IPS-NIHi7 (cell line): ENCODE results near the gene CDKL5.
"Not testable (repeated sequence)": the region's sequence is repeated elsewhere in the genome, so short reads cannot be mapped to it uniquely, and the experiment has no call there.

Experiments
- DNase-seq: peaks from one replicate; pipeline ENCODE4 v3.0.0; 2012; ENCODE audit warnings: mixed read lengths; ENCODE audit errors: extremely low spot score

CDKL5 gene

GRCh38 chrX:18425199-18426003 is at the start of gene CDKL5:
Gene CDKL5 (plus strand): TSS chrX:18425608. CDS start chrX:18507097, 81,489 bp downstream.
- DNase-seq, result peak; percentile 97

GRCh38 chrX:18377796-18378195 is 47.6 kb upstream of the CDKL5 start:
- peak; percentile 77 for DNase-seq

- DNase-seq, result no peak
These were observed 35.4 kb upstream of the CDKL5 start for GRCh38 chrX:18389966-18390365.

GRCh38 chrX:18390941-18391538 is 34.4 kb upstream of the CDKL5 start:
- peak; percentile 58 for DNase-seq

- no peak for DNase-seq
These were observed 30.9 kb upstream of the CDKL5 start for GRCh38 chrX:18394477-18394876.

- no peak for DNase-seq
These were observed 23.6 kb upstream of the CDKL5 start for GRCh38 chrX:18401848-18402213.

GRCh38 chrX:18406531-18407266 is 18.7 kb upstream of the CDKL5 start:
- no peak for DNase-seq

- DNase-seq, result no peak
These were observed 15.4 kb upstream of the CDKL5 start for GRCh38 chrX:18410038-18410437.

GRCh38 chrX:18415386-18415785 is 10.0 kb upstream of the CDKL5 start:
- no peak for DNase-seq

GRCh38 chrX:18422325-18422724 is 3.1 kb upstream of the CDKL5 start:
- DNase-seq, result no peak

GRCh38 chrX:18422886-18423285 is 2.5 kb upstream of the CDKL5 start:
- DNase-seq, result no peak

GRCh38 chrX:18424482-18425198 is 768 bp upstream of the CDKL5 start:
- peak; percentile 43 for DNase-seq

- DNase-seq, result peak; percentile 30
These were observed 554 bp downstream of the CDKL5 start for GRCh38 chrX:18426004-18426320.

GRCh38 chrX:18428006-18428405 is 2.6 kb downstream of the CDKL5 start:
- DNase-seq, result no peak

- not testable (repeated sequence) for DNase-seq
These were observed 7.9 kb downstream of the CDKL5 start for GRCh38 chrX:18433288-18433687.

- DNase-seq, result no peak
These were observed 9.5 kb downstream of the CDKL5 start for GRCh38 chrX:18434896-18435295.

- no peak for DNase-seq
These were observed 10.6 kb downstream of the CDKL5 start for GRCh38 chrX:18436017-18436416.

- no peak for DNase-seq
These were observed 15.4 kb downstream of the CDKL5 start for GRCh38 chrX:18440835-18441234.

- DNase-seq, result peak; percentile 35
These were observed 16.5 kb downstream of the CDKL5 start for GRCh38 chrX:18441780-18442367.

- DNase-seq, result no peak
These were observed 23.0 kb downstream of the CDKL5 start for GRCh38 chrX:18448416-18448815.

GRCh38 chrX:18449236-18449635 is 23.8 kb downstream of the CDKL5 start:
- DNase-seq, result no peak

GRCh38 chrX:18455384-18455783 is 30.0 kb downstream of the CDKL5 start:
- no peak for DNase-seq
